ENCODE results near the gene PANK2.

DNA sequence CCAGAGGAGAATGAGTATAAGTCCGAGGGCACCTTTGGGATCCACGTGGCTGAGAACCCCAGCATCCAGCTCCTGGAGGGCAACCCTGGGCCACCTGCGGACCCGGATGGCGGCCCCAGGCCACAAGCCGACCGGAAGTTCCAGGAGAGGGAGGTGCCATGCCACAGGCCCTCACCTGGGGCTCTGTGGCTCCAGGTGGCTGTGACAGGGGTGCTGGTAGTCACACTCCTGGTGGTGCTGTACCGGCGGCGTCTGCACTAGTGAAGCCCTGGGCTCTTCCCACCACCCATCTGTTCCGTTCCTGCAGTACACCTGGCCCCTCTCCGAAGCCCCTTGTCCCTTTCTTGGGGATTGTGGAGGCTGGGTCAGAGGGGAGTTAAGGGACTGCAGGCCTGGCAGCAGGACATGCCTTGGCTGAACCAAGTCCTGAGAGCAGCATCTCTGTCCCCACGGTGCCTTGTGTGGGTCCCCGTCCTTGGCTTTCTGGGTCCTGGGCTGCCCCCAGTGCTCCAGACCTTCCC lies 23.2 kb upstream of the PANK2 start:
- TF ChIP-seq, protein P1, sequence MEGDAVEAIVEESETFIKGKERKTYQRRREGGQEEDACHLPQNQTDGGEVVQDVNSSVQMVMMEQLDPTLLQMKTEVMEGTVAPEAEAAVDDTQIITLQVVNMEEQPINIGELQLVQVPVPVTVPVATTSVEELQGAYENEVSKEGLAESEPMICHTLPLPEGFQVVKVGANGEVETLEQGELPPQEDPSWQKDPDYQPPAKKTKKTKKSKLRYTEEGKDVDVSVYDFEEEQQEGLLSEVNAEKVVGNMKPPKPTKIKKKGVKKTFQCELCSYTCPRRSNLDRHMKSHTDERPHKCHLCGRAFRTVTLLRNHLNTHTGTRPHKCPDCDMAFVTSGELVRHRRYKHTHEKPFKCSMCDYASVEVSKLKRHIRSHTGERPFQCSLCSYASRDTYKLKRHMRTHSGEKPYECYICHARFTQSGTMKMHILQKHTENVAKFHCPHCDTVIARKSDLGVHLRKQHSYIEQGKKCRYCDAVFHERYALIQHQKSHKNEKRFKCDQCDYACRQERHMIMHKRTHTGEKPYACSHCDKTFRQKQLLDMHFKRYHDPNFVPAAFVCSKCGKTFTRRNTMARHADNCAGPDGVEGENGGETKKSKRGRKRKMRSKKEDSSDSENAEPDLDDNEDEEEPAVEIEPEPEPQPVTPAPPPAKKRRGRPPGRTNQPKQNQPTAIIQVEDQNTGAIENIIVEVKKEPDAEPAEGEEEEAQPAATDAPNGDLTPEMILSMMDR (IDR thresholded peaks at IDR 0.05) = no peak
- TF ChIP-seq POLR2A (IDR thresholded peaks at IDR 0.05) = no peak
- TF ChIP-seq POLR2AphosphoS5 (IDR thresholded peaks at IDR 0.05) = no peak
- TF ChIP-seq EP300 (IDR thresholded peaks at IDR 0.05; ENCODE audit: low read depth) = no peak

All from transverse colon (tissue), 4 donors.